ENCODE data around the gene RCOR1.
"Not testable (repeated sequence)": the region's sequence is repeated elsewhere in the genome, so short reads cannot be mapped to it uniquely, and the experiment has no call there.

DNA sequence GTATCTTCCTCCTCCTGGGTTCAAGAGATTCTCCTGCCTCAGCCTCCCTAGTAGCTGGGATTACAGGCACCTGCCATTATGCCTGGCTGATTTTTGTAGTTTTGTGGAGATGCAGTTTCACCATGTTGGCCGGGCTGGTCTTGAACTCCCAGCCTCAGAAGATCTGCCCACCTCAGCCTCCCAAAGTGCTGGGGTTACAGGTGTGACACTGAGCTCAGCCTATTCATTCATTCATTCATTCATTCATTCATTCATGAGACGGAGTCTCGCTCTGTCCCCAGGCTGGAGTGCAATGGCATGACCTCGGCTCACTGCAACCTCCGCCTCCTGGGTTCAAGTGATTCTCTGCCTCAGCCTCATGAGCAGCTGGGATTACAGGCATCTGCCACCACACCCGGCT is 47.2 kb downstream of the RCOR1 start:
- TF ChIP-seq EZH2 (IDR thresholded peaks at IDR 0.05; ENCODE audit: low read length): not testable (repeated sequence)
- TF ChIP-seq, protein P1, sequence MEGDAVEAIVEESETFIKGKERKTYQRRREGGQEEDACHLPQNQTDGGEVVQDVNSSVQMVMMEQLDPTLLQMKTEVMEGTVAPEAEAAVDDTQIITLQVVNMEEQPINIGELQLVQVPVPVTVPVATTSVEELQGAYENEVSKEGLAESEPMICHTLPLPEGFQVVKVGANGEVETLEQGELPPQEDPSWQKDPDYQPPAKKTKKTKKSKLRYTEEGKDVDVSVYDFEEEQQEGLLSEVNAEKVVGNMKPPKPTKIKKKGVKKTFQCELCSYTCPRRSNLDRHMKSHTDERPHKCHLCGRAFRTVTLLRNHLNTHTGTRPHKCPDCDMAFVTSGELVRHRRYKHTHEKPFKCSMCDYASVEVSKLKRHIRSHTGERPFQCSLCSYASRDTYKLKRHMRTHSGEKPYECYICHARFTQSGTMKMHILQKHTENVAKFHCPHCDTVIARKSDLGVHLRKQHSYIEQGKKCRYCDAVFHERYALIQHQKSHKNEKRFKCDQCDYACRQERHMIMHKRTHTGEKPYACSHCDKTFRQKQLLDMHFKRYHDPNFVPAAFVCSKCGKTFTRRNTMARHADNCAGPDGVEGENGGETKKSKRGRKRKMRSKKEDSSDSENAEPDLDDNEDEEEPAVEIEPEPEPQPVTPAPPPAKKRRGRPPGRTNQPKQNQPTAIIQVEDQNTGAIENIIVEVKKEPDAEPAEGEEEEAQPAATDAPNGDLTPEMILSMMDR (optimal IDR thresholded peaks at IDR 0.05 in 1 of 3, IDR thresholded peaks at IDR 0.05 in 1 of 3, conservative IDR thresholded peaks at IDR 0.05 in 1 of 3; ENCODE audit: extremely low read depth in 1 of 3, insufficient read depth in 2 of 3, low read length in 3 of 3): not testable (repeated sequence)

All from keratinocyte (primary cell).